Lower leg skin (tissue), 3 donors: ENCODE measurements around the gene NDUFB1.

Source experiments
- POLR2A ChIP-seq, 2 donors: fragments of 450-650 bp; IDR thresholded peaks; one replicate each; pipeline ENCODE4 v1.6.1; 2016 to 2017; ENCODE audit warnings: antibody characterized with exemption in 2 of 2, mild to moderate bottlenecking in 1 of 2, moderate library complexity in 1 of 2
- TF ChIP-seq, protein P1 (sequence below), 3 donors: fragments of 450-650 bp; IDR thresholded peaks; one replicate each; pipeline ENCODE4 v1.5.1; 2016; ENCODE audit warnings: antibody characterized with exemption in 3 of 3, mild to moderate bottlenecking in 3 of 3, moderate library complexity in 2 of 3

DNA sequence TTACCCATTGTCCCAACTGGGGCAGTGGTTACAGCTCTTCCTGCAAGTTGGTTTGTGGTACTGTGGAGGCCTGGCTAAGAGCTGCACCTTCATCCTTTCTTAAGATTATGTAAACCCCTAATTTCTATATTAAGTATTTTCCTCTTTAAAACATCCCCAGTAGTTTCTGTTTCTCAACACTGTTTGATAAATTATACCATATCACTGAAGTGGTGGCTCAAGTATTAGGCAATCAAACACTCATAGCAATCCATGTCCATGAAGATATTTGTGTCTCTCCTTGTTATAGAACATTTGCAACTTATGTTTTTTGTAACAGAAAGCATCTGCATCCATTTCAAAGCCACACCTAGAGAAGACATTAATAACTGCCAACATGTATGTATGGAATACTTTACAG is 47.0 kb downstream of the NDUFB1 start:
- TF ChIP-seq, protein P1, sequence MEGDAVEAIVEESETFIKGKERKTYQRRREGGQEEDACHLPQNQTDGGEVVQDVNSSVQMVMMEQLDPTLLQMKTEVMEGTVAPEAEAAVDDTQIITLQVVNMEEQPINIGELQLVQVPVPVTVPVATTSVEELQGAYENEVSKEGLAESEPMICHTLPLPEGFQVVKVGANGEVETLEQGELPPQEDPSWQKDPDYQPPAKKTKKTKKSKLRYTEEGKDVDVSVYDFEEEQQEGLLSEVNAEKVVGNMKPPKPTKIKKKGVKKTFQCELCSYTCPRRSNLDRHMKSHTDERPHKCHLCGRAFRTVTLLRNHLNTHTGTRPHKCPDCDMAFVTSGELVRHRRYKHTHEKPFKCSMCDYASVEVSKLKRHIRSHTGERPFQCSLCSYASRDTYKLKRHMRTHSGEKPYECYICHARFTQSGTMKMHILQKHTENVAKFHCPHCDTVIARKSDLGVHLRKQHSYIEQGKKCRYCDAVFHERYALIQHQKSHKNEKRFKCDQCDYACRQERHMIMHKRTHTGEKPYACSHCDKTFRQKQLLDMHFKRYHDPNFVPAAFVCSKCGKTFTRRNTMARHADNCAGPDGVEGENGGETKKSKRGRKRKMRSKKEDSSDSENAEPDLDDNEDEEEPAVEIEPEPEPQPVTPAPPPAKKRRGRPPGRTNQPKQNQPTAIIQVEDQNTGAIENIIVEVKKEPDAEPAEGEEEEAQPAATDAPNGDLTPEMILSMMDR (IDR thresholded peaks at IDR 0.05): no peak
- no peak for TF ChIP-seq POLR2A (IDR thresholded peaks at IDR 0.05)
